Neural progenitor cell (in vitro differentiated cells): ENCODE results near the gene TRPV5. TPM values are rescaled to one million over a fixed set of nuclear protein-coding genes. Genes with fewer than 3 reads are reported as not detected.

Source experiments
- DNase-seq: peaks from one replicate; pipeline ENCODE4 v3.0.0-alpha.2; 2016; ENCODE audit warnings: low spot score
- H2AFZ ChIP-seq: fragments of 200-600 bp; sonication (generic); replicated peaks from 2 replicates; pipeline ENCODE4 v1.6.1; 2016; ENCODE audit warnings: antibody characterized with exemption
- H3F3A ChIP-seq: fragments of 200-600 bp; sonication (generic); 2 replicates; pipeline ENCODE4 v1.6.1; 2016; ENCODE audit warnings: antibody characterized with exemption, low read depth
- H3K27ac ChIP-seq: fragments of 200-600 bp; sonication (generic); 2 replicates; pipeline ENCODE4 v1.5.1; 2016; ENCODE audit warnings: mild to moderate bottlenecking
- H3K27me3 ChIP-seq: fragments of 200-600 bp; sonication (generic); 2 replicates; pipeline ENCODE4 v1.6.1; 2016; ENCODE audit warnings: mild to moderate bottlenecking, moderate library complexity
- H3K36me3 ChIP-seq: fragments of 200-600 bp; sonication (generic); 2 replicates; pipeline ENCODE4 v1.5.1; 2016
- H3K4me1 ChIP-seq: fragments of 200-600 bp; sonication (generic); 2 replicates; pipeline ENCODE4 v1.6.1; 2016; ENCODE audit warnings: mixed run types
- H3K4me2 ChIP-seq: fragments of 200-600 bp; sonication (generic); 2 replicates; pipeline ENCODE4 v1.6.1; 2016
- H3K4me3 ChIP-seq: fragments of 200-600 bp; sonication (generic); 2 replicates; pipeline ENCODE4 v1.5.1; 2016
- H3K79me2 ChIP-seq: fragments of 200-600 bp; sonication (generic); 2 replicates; pipeline ENCODE4 v1.6.1; 2016; ENCODE audit warnings: low read depth
- H3K9ac ChIP-seq: fragments of 200-600 bp; sonication (generic); 2 replicates; pipeline ENCODE4 v1.6.1; 2016
- H3K9me3 ChIP-seq: fragments of 200-600 bp; sonication (generic); 2 replicates; pipeline ENCODE4 v1.5.1; 2016; ENCODE audit warnings: low read depth
- H4K20me1 ChIP-seq: fragments of 200-600 bp; sonication (generic); 2 replicates; pipeline ENCODE4 v1.6.1; 2016; ENCODE audit warnings: low read depth
- H3K27ac Mint-ChIP-seq: 3 replicates; pipeline ENCODE4 v1.8.0; 2021; ENCODE audit warnings: mixed read lengths
- H3K27me3 Mint-ChIP-seq: 2 replicates; pipeline ENCODE4 v1.8.0; 2022; ENCODE audit warnings: low read depth, mild to moderate bottlenecking, inconsistent platforms, moderate library complexity, mixed read lengths; ENCODE audit not compliant: insufficient read depth
- H3K36me3 Mint-ChIP-seq: 3 replicates; pipeline ENCODE4 v1.8.0; 2021; ENCODE audit warnings: mixed read lengths
- H3K4me1 Mint-ChIP-seq: 3 replicates; pipeline ENCODE4 v1.8.0; 2021; ENCODE audit warnings: mixed read lengths
- H3K4me3 Mint-ChIP-seq: 3 replicates; pipeline ENCODE4 v1.8.0; 2021; ENCODE audit warnings: mild to moderate bottlenecking, moderate library complexity, mixed read lengths
- H3K9me3 Mint-ChIP-seq: 3 replicates; pipeline ENCODE4 v1.8.0; 2020; ENCODE audit warnings: mixed read lengths
- CTCF ChIP-seq: fragments of 200-600 bp; sonication (generic); IDR thresholded peaks from 2 replicates; pipeline ENCODE4 v1.5.1; 2017; ENCODE audit warnings: antibody characterized with exemption, mild to moderate bottlenecking
- EZH2 ChIP-seq: fragments of 200-600 bp; sonication (generic); IDR thresholded peaks from 2 replicates; pipeline ENCODE4 v1.6.1; 2017; ENCODE audit warnings: antibody characterized with exemption, mild to moderate bottlenecking, moderate library complexity
- EZH2phosphoT487 ChIP-seq: fragments of 200-600 bp; sonication (generic); IDR thresholded peaks from 2 replicates; pipeline ENCODE4 v1.6.1; 2017; ENCODE audit warnings: antibody characterized with exemption
- total RNA-seq: library from RNA; depleted of rRNA; stranded (reverse); fragments of >200 nt; gene quantifications from 2 replicates; pipeline ENCODE4 v1.2.3, GENCODE V29; 2015; ENCODE audit warnings: low replicate concordance

TRPV5 gene
- total RNA-seq, 1 donor from 2014 or later: not detected

- H3K4me3 Mint-ChIP-seq: no peak overlapping the region
- no peak overlapping the region for H2AFZ ChIP-seq
- H3K36me3 Mint-ChIP-seq: no peaks in the 10 kb centered on the region
- no peaks in the 10 kb centered on the region for H3K79me2 ChIP-seq
- H3K4me1 ChIP-seq: peaks cover 18% of the 10 kb centered on the region
- TF ChIP-seq CTCF (no peak), EZH2 (no peak), EZH2phosphoT487 (no peak)
- no peaks in the 10 kb centered on the region for H3K9me3 Mint-ChIP-seq
- no peak overlapping the region for H3K27ac Mint-ChIP-seq
- DNase-seq: no peak
- peaks cover 4% of the 10 kb centered on the region for H3K27me3 Mint-ChIP-seq
- H3K4me1 Mint-ChIP-seq: peaks cover 17% of the 10 kb centered on the region
- H4K20me1 ChIP-seq: no peaks in the 10 kb centered on the region
- no peak overlapping the region for H3K9ac ChIP-seq
- H3K27me3 ChIP-seq: no peaks in the 10 kb centered on the region
- H3K36me3 ChIP-seq: no peaks in the 10 kb centered on the region
- H3K4me2 ChIP-seq: no peak overlapping the region
- H3F3A ChIP-seq: peaks cover 4% of the 10 kb centered on the region
- H3K4me3 ChIP-seq: no peak overlapping the region
- no peak overlapping the region for H3K27ac ChIP-seq
- H3K9me3 ChIP-seq: no peaks in the 10 kb centered on the region
Measured at GRCh38 chr7:142960955-142961512, 27.5 kb upstream of the TRPV5 start.

GRCh38 chr7:142959202-142959601, 25.7 kb upstream of the TRPV5 start:
- no peak for DNase-seq
- Mint-ChIP-seq H3K4me1 (peaks cover 17% of the 10 kb centered on the region), H3K9me3 (peaks cover 5% of the 10 kb centered on the region), H3K27me3 (peaks cover 4% of the 10 kb centered on the region), H3K27ac (no peak overlapping the region), H3K4me3 (no peak overlapping the region), H3K36me3 (no peaks in the 10 kb centered on the region)
- peaks cover 4% of the 10 kb centered on the region for H3F3A ChIP-seq
- TF ChIP-seq EZH2 (no peak), EZH2phosphoT487 (no peak), CTCF (no peak)
- H3K36me3 ChIP-seq: no peaks in the 10 kb centered on the region
- H3K9me3 ChIP-seq: no peaks in the 10 kb centered on the region
- H3K4me3 ChIP-seq: no peak overlapping the region
- H3K27ac ChIP-seq: no peak overlapping the region
- H3K79me2 ChIP-seq: no peaks in the 10 kb centered on the region
- H2AFZ ChIP-seq: no peak overlapping the region
- H3K4me1 ChIP-seq: peaks cover 18% of the 10 kb centered on the region
- H3K9ac ChIP-seq: no peak overlapping the region
- H3K27me3 ChIP-seq: no peaks in the 10 kb centered on the region
- H4K20me1 ChIP-seq: no peaks in the 10 kb centered on the region
- H3K4me2 ChIP-seq: no peak overlapping the region

- Mint-ChIP-seq H3K9me3 (peaks cover 5% of the 10 kb centered on the region), H3K4me1 (peaks cover 6% of the 10 kb centered on the region), H3K4me3 (no peak overlapping the region), H3K27me3 (peaks cover 4% of the 10 kb centered on the region), H3K27ac (no peak overlapping the region), H3K36me3 (no peaks in the 10 kb centered on the region)
- H3K27ac ChIP-seq: no peak overlapping the region
- TF ChIP-seq CTCF (no peak), EZH2 (no peak), EZH2phosphoT487 (no peak)
- H3K9ac ChIP-seq: no peak overlapping the region
- H3K4me3 ChIP-seq: no peak overlapping the region
- H4K20me1 ChIP-seq: no peaks in the 10 kb centered on the region
- H3K79me2 ChIP-seq: no peaks in the 10 kb centered on the region
- no peak overlapping the region for H3K4me2 ChIP-seq
- H3K4me1 ChIP-seq: peaks cover 9% of the 10 kb centered on the region
- H3K9me3 ChIP-seq: no peaks in the 10 kb centered on the region
- H3F3A ChIP-seq: no peaks in the 10 kb centered on the region
- no peak for DNase-seq
- no peaks in the 10 kb centered on the region for H3K36me3 ChIP-seq
- no peak overlapping the region for H2AFZ ChIP-seq
- no peaks in the 10 kb centered on the region for H3K27me3 ChIP-seq
Measured at GRCh38 chr7:142957723-142958122, 24.2 kb upstream of the TRPV5 start.
